HCT116 (cell line): ENCODE measurements around the gene SCAF4. TPM values are rescaled to one million over a fixed set of nuclear protein-coding genes. Genes with fewer than 3 reads are reported as not detected.

ENCODE experiments used
- ATAC-seq: fragments of 200-7000 bp; cut with Tn5 transposase; 2 replicates; pipeline ENCODE4 v1.9.1; 2020; ENCODE audit warnings: mild to moderate bottlenecking, moderate library complexity
- BruUV-seq: library from RNA; stranded (reverse); fragments of 400-500 nt; replicated peaks from 2 replicates; lab custom pipeline; 2021; lab: Mats Ljungman, UMichigan
- CTCF ChIA-PET: fragments of 300-600 bp; sonication (Branson Sonifier 250); formaldehyde crosslinking; loops from one replicate; lab custom pipeline; 2021; ENCODE audit warnings: antibody characterized with exemption; lab: Charles Lee
- POLR2A ChIA-PET: fragments of 300-600, 350-600 bp; sonication (Branson Sonifier 250); formaldehyde crosslinking; loops from one replicate; lab custom pipeline; 2021; ENCODE audit warnings: antibody characterized with exemption; lab: Charles Lee
- RAD21 ChIA-PET, 2 experiments: fragments of 300-600 bp; sonication (Branson Sonifier 250); formaldehyde crosslinking; loops; one replicate each; lab custom pipeline; 2023; ENCODE audit warnings: low total read pairs in 2 of 2; ENCODE audit not compliant: uncharacterized antibody in 2 of 2, unreplicated experiment in 2 of 2, low non-redundant PET in 1 of 2; lab: Charles Lee
- DNase-seq: peaks from one replicate; pipeline ENCODE4 v3.0.0-alpha.2; 2010; ENCODE audit warnings: low read depth, low spot score
- H2AFZ ChIP-seq: fragments of 200-600 bp; shearing (Covaris generic), sonication (generic); 2 replicates; pipeline ENCODE4 v1.6.1; 2017; ENCODE audit warnings: low read depth, mixed run types, mixed read lengths, antibody characterized with exemption, low read length; ENCODE audit not compliant: poor library complexity, severe bottlenecking
- H3K27ac ChIP-seq: 2 replicates; pipeline ENCODE4 v1.5.1; 2012; ENCODE audit warnings: low read depth, low read length
- H3K27me3 ChIP-seq: fragments of 200-600 bp; sonication (generic); 2 replicates; pipeline ENCODE4 v1.6.1; 2016; ENCODE audit warnings: mixed run types, low read length, mixed read lengths; ENCODE audit not compliant: insufficient read depth
- H3K36me3 ChIP-seq, 2 experiments: fragments of 200-500 bp in 1 of 2; fragments of 200-600 bp in 1 of 2; sonication (Bioruptor generic) in 1 of 2; sonication (generic) in 1 of 2; 2 replicates each; pipeline versions ENCODE4 v1.5.1 to v1.6.1; 2014 to 2016; ENCODE audit warnings: low read length in 2 of 2, inconsistent platforms in 1 of 2, mixed read lengths in 1 of 2, mixed run types in 1 of 2; ENCODE audit not compliant: insufficient read depth in 2 of 2, control insufficient read depth in 1 of 2
- H3K4me1 ChIP-seq, 2 experiments: fragments of 200-600 bp in 1 of 2; sonication (generic) in 1 of 2; 2 replicates each; pipeline versions ENCODE4 v1.5.1 to v1.6.1; 2012 to 2017; ENCODE audit warnings: low read length in 2 of 2, inconsistent platforms in 1 of 2, mild to moderate bottlenecking in 1 of 2, mixed read lengths in 1 of 2, mixed run types in 1 of 2, moderate library complexity in 1 of 2; ENCODE audit not compliant: insufficient read depth in 2 of 2, control insufficient read depth in 1 of 2
- H3K4me2 ChIP-seq: fragments of 200-600 bp; sonication (generic); 2 replicates; pipeline ENCODE4 v1.6.1; 2017; ENCODE audit warnings: mixed run types, low read length, mixed read lengths
- H3K4me3 ChIP-seq, 2 experiments: fragments of 200-600 bp in 1 of 2; sonication (generic) in 1 of 2; replicated peaks in 1 of 2; 2 replicates each; pipeline ENCODE4 v1.5.1; 2011 to 2016; ENCODE audit warnings: low read length in 2 of 2, control low read depth in 1 of 2, low read depth in 1 of 2, mild to moderate bottlenecking in 1 of 2, mixed read lengths in 1 of 2, mixed run types in 1 of 2
- H3K79me2 ChIP-seq: fragments of 200-600 bp; sonication (generic); 2 replicates; pipeline ENCODE4 v1.6.1; 2017; ENCODE audit warnings: mild to moderate bottlenecking, mixed run types, low read length, moderate library complexity, mixed read lengths; ENCODE audit not compliant: insufficient read depth
- H3K9ac ChIP-seq: fragments of 200-600 bp; sonication (generic); 2 replicates; pipeline ENCODE4 v1.6.1; 2016; ENCODE audit warnings: low read length, mixed read lengths
- H3K9me2 ChIP-seq: fragments of 200-600 bp; sonication (generic), shearing (Covaris generic); 2 replicates; pipeline ENCODE4 v1.6.1; 2017; ENCODE audit warnings: mixed run types, mild to moderate bottlenecking, moderate library complexity; ENCODE audit not compliant: insufficient read depth
- H3K9me3 ChIP-seq, 2 experiments: fragments of 200-500 bp in 1 of 2; fragments of 200-600 bp in 1 of 2; sonication (Bioruptor generic) in 1 of 2; sonication (generic) in 1 of 2; 2 replicates each; pipeline ENCODE4 v1.6.1; 2014 to 2017; ENCODE audit warnings: low read length in 2 of 2, mixed read lengths in 2 of 2, inconsistent platforms in 1 of 2, low read depth in 1 of 2, mild to moderate bottlenecking in 1 of 2, mixed run types in 1 of 2, moderate library complexity in 1 of 2; ENCODE audit not compliant: control insufficient read depth in 1 of 2, insufficient read depth in 1 of 2
- H4K20me1 ChIP-seq: fragments of 200-600 bp; sonication (generic), shearing (Covaris generic); 2 replicates; pipeline ENCODE4 v1.6.1; 2017; ENCODE audit warnings: mixed run types, mild to moderate bottlenecking, moderate library complexity; ENCODE audit not compliant: insufficient read depth
- ATF3 ChIP-seq: IDR thresholded peaks from 2 replicates; pipeline ENCODE4 v1.6.1; 2012
- CEBPB ChIP-seq: IDR thresholded peaks from 2 replicates; pipeline ENCODE4 v1.6.1; 2012; ENCODE audit warnings: low read depth
- CTCF ChIP-seq, 3 experiments: fragments of 200-600 bp in 1 of 3; sonication (generic) in 1 of 3; IDR thresholded peaks in 2 of 3; conservative IDR thresholded peaks in 1 of 3; 2 replicates each; pipeline ENCODE4 v1.5.1; 2012 to 2017; ENCODE audit warnings: low read depth in 2 of 3, low read length in 2 of 3, antibody characterized with exemption in 1 of 3, borderline replicate concordance in 1 of 3, control low read depth in 1 of 3, mild to moderate bottlenecking in 1 of 3, mixed read lengths in 1 of 3, mixed run types in 1 of 3, moderate library complexity in 1 of 3; ENCODE audit not compliant: insufficient read depth in 1 of 3
- EGR1 ChIP-seq: IDR thresholded peaks from 2 replicates; pipeline ENCODE4 v1.6.1; 2012; ENCODE audit warnings: low read depth
- ELF1 ChIP-seq: IDR thresholded peaks from 2 replicates; pipeline ENCODE4 v1.6.1; 2012; ENCODE audit warnings: low read depth, borderline replicate concordance
- EZH2 ChIP-seq: fragments of 200-600 bp; sonication (generic); IDR thresholded peaks from 2 replicates; pipeline ENCODE4 v1.6.1; 2017; ENCODE audit warnings: antibody characterized with exemption, mixed run types
- JUND ChIP-seq: IDR thresholded peaks from 2 replicates; pipeline ENCODE4 v1.6.1; 2012
- RAD21 ChIP-seq: IDR thresholded peaks from 2 replicates; pipeline ENCODE4 v1.6.1; 2012; ENCODE audit warnings: low read depth, mild to moderate bottlenecking
- REST ChIP-seq: IDR thresholded peaks from 2 replicates; pipeline ENCODE4 v1.6.1; 2012; ENCODE audit warnings: low read depth
- SP1 ChIP-seq: IDR thresholded peaks from 2 replicates; pipeline ENCODE4 v1.6.1; 2012; ENCODE audit warnings: low read depth
- YY1 ChIP-seq: IDR thresholded peaks from 2 replicates; pipeline ENCODE4 v1.6.1; 2011; ENCODE audit warnings: low read length, low read depth, moderate library complexity, mild to moderate bottlenecking; ENCODE audit not compliant: insufficient replicate concordance; ENCODE audit errors: extremely low read depth
- ZBTB33 ChIP-seq: IDR thresholded peaks from 2 replicates; pipeline ENCODE4 v1.6.1; 2011; ENCODE audit warnings: mild to moderate bottlenecking, low read length, moderate library complexity; ENCODE audit not compliant: insufficient replicate concordance; ENCODE audit errors: extremely low read depth
- ZFX ChIP-seq: fragments of 450-650 bp; IDR thresholded peaks from 2 replicates; pipeline ENCODE4 v1.6.1; 2017
- ZNF274 ChIP-seq: fragments of 200-500 bp; sonication (Bioruptor generic); IDR thresholded peaks from 2 replicates; pipeline ENCODE4 v1.6.1; 2014; ENCODE audit warnings: mild to moderate bottlenecking, low read depth, low read length, inconsistent platforms
- intact Hi-C: fragments of 100-400 bp; cut with micrococcal nuclease; formaldehyde crosslinking; loops from 2 replicates; pipeline ENCODE4 v1.10.0; 2022
- total RNA-seq: library from RNA; stranded (reverse); gene quantifications from one replicate; pipeline ENCODE4 v1.2.1, GENCODE V29; 2021; ENCODE audit not compliant: unreplicated experiment

SCAF4 gene
- total RNA-seq, 1 experiment from 2014 or later: 31.1 TPM

- no peak for TF ChIP-seq REST
- no peak for TF ChIP-seq EZH2
- no peak for TF ChIP-seq EGR1
- TF ChIP-seq ATF3: no peak
- no peak for TF ChIP-seq RAD21
- TF ChIP-seq YY1: no peak
Measured at GRCh38 chr21:31696424-31696823, 35.5 kb downstream of the SCAF4 start (continued).

GRCh38 chr21:31693222-31693621, 38.7 kb downstream of the SCAF4 start:
- BruUV-seq: no TSS peak
- CTCF ChIA-PET: interaction anchor here (0.6 kb wide), 1 partner anchor 47 kb away, joined by 3 read pairs; no protein-coding TSS in a partner anchor
- Histone ChIP-seq H3K27me3 (no peaks in the 10 kb centered on the region), H2AFZ (no peak overlapping the region), H4K20me1 (no peaks in the 10 kb centered on the region), H3K9me3 (no peaks in the 10 kb centered on the region), H3K79me2 (peaks cover 9% of the 10 kb centered on the region), H3K9ac (no peak overlapping the region), H3K27ac (no peak overlapping the region), H3K4me1 (no peaks in the 10 kb centered on the region), H3K4me2 (no peak overlapping the region), H3K36me3 (peaks cover 46 to 75% of the 10 kb centered on the region in 2 experiments), H3K9me2 (no peaks in the 10 kb centered on the region), H3K4me3 (no peak overlapping the region)
- no peak for TF ChIP-seq ZNF274
- TF ChIP-seq ELF1: no peak
- TF ChIP-seq SP1: no peak
- TF ChIP-seq ZFX: no peak
- TF ChIP-seq CTCF (IDR thresholded peaks at IDR 0.05 in 2 of 3, conservative IDR thresholded peaks at IDR 0.05 in 1 of 3; ENCODE audit: borderline replicate concordance in 1 of 3, insufficient read depth in 1 of 3, low read depth in 2 of 3, low read length in 2 of 3): no peak
- no peak for TF ChIP-seq JUND
- TF ChIP-seq CEBPB: no peak
- TF ChIP-seq ZBTB33: no peak
- TF ChIP-seq EZH2: no peak
- intact Hi-C loops: no loop called here
- no peak for DNase-seq
- POLR2A ChIA-PET: no interaction called here
- ATAC-seq: no peak
- RAD21 ChIA-PET: no interaction called here
